COLO668 (cell line): ENCODE measurements around the gene LMF1.
A peak's percentile ranks its signal among the peaks of the same experiment; 100 is the strongest.

Experiments used
- DNase-seq: peaks from one replicate; lab custom pipeline; 2025; ENCODE audit not compliant: unreplicated experiment; lab: John Stamatoyannopoulos, UW

Gene LMF1

DNA sequence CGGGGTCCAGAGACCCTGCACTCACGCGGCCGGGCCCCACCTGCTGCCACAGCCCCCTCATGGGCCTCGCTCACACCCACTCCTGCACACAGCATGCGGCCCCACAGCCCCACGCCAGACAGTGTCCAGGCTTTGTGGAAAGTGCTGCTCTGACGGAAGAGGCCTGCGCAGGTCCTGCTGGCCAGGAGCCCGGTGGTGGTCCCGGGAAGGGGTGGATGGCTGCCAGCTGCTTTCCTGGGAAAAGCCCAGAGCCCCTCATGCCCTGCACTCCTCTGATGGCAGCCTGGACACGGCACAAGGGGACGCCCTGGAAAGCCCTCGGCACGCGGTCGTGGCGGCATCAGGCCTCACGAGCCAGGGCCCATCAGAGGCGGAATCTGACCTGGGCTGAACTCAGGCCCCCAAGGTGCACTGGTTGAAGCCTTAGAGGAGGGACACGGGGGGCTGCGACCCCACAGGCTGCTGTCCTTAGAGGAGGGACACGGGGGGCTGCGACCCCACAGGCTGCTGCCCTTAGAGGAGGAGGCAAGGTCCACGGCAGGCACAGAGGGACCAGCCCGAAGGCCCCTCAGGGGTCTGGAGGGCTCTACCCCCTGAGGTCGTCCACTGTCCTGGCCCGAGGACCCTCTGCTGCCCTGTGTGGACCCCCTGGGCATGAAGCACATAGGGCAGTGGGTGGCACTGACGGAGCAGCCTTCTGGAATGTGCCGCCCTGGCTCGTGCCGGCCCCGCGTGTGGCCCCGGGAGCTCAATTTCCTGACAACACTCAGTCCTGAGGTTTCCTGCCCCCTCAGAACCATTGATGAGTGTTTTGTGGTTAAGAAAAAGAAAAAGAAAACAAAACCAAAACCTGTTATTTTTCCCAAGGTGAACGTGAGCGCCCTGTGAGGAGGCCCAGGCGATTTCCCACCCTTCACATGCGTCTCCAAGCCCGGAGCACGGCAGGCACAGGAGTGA lies 32.9 kb upstream of the LMF1 start:
- DNase-seq, result no peak

DNA sequence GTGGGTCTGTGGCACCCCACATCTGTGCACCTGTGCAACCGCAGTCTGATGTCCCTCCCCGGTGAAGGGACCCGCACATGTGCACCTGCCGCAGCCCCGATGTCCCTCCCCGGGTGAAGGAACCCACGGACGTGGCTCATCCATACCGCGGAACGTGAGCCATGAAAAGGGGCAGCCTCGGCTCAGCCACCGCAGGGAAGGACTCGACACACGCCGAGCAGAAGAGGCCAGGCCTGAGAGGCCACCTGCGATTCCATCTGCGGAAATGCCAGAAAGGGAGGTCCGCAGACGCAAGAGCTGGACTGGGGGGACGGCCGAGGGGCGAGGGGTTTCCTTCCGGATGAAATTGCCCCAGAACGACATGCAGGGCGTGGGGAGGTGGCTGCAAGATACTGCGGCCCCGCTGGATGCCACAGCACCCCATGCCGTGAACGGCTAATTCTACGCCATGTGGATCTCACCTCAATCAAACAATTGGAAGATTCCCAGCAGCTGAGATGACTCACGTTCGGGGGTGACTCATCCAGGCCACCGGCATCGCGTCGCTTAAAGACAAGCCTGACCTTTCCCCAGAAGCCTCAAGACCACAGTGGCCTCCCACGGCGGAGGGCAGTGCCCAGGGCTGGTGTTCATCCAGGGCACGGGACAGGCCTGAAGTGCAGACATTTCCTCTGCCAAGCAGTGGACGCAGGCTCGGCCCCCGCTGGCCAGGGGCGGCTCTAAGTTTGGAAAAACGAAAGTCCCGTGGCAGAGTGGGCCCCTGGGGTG lies 31.8 kb upstream of the LMF1 start:
- peak; percentile 76 for DNase-seq

DNA sequence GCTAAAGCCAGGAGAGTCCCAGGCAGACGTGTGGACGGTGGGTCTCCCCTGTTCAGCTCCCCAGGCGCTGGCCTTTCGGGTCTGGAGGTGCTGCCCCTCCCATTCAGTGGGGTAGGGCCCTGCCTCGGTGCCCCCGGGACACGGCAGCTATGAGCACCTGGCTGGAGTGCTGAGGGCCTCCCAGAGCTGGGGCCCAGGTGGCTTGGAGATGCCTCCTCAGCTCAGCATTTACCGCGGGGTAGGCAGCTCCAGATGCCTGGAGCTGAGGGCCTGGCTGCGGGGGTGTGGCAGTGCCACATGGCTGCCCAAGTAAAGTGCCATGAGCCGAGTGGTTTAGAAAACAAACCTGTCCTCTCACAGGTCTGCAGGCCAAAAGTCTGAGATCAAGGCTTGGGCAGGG lies 30.3 kb upstream of the LMF1 start:
- DNase-seq, result no peak

DNA sequence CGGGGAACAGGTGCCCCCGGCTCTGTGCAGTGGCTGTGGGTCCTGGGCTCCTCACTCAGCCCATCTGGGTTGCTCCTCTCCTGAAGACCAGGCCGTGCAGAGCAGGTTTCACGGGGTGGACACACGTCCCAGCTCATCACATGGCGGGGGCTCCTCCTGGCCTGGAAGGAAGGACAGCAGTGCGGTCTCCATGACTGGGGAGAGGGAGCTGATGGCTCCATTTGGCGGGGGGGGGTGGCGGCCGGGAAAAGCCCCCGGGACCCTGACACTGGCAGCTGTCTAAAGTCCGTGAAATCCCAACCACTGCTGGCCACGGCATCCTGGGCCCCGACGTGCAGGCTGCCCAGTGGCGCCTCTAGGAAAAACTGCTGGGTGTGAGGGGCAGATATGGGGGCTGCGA lies 29.8 kb upstream of the LMF1 start:
- no peak for DNase-seq

DNA sequence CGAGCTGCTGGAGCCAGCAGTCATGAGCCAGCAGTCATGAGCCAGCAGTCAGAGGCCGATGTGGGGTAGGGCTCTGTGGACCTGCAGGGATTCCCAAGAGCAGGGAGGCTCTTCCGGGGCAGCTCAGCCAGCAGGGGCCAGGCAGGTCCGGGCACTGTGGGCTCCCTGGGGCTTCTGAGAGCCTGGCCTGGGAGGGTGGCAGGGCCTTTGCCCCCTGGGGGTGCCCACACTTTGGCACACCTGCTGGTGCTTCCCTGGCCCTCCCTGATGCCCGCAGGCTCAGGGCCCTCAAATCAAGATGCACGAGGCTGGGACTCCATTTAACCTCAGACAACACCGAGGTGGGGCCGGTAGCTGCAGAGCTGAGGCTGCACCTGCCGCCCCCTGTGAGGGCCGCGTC lies 28.9 kb upstream of the LMF1 start:
- DNase-seq, result no peak

DNA sequence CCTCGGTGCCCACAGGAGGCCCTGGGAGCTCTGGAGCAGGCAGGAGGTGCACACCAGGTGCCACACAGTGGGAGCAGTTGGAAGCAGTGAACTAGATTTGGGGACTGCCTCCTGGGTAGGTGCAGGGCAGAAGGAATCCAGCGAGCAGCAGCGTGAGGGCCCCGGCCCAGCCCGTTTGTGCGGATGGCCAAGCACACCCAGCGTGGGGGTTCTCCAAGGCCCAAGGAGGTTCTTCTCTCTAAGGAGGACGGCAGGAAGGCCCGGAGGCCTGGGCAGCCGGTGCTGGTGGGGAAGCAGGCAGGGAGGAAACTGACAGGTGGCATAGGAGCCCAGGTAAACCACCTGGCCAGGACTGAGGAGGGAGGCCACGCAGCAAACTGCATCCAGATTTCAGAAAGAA lies 27.8 kb upstream of the LMF1 start:
- no peak for DNase-seq

DNA sequence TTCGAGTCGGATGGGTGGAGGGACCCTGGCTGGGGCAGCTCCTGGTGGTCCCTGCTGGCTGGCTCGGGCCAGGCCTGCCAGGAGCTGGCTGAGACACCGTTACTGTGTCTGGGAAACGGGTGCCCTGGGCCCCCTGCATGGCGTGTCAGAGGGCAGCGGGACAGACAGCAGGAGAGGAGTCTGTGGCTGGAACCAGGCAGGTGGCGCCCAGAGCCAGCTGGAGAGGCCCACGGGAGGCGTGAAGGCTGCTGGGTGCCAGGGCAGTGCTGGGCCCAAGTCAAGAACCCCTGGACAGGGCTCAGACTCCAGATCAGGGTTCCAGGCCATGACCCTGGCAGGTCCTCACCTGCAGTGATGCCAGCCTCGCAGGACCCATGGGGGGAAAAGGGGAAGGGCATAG lies 27.4 kb upstream of the LMF1 start:
- DNase-seq, result no peak

DNA sequence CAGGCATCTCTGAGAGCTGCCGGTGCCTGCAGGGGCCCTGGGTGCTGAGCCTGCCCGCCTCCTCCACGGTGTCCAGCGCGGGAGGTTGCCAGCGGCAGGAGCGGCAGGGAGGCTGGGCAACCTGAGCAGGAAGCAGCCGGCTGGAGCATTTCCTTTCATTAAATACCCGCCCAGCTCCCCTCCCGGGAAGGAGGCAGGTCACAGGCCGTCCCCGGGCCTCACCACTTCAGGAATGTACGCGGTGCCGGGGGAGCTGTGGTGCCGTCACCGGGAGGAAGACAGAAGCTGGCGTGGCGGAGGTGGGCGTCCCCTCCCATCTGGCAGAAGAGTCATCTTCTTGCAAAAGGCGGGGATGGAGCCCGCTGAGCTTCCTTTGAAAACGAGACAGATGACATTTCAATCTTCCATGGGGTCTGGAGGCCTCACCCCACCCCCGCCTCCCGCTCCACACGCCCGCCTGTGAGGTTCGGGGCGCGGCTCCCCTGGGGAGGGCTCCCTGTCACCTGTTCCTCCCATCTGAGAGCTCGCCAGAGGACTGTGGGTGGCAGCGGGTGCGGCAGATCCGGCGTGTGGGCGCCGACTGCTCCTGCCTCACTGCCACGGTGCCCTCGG lies 26.8 kb upstream of the LMF1 start:
- peak; percentile 43 for DNase-seq

DNA sequence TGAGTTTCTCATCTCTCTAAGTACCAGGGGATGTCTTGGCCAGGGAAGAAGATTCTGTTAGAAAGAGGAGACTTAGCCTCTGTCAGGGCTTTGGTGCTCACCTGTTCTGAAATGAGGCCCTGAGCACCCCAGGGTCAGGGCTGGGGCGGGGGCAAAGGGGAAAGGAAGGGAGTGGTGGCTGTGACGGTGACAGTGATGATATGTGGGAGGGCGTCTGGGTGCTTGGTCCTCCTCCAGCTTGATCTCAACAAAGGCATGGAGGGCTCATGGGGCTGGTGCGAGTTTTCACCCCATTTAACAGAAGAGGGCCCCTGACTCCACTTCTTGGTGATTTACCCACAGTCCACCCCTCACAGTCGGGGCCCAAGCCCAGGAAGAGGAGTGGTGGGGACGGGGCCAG lies 25.9 kb upstream of the LMF1 start:
- DNase-seq, result no peak

DNA sequence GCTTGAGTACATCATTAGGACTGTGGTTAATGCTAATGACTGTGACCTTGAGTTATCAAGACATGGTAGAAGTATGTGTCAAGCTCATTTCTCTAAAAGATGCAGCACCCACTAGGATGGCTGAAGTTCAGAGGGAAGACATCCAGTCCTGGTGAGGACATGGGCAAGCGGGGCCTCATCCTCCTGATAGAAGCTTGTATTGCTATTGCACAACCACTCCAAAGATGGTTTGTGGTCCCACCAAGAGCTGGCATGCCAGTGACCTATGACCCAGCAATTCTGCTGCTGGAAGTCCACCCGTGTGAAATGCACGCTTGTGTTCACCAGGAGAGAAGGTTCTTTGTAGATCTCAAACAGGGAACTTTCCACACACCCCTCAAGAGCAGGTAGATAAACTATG lies 25.0 kb upstream of the LMF1 start:
- no peak for DNase-seq

DNA sequence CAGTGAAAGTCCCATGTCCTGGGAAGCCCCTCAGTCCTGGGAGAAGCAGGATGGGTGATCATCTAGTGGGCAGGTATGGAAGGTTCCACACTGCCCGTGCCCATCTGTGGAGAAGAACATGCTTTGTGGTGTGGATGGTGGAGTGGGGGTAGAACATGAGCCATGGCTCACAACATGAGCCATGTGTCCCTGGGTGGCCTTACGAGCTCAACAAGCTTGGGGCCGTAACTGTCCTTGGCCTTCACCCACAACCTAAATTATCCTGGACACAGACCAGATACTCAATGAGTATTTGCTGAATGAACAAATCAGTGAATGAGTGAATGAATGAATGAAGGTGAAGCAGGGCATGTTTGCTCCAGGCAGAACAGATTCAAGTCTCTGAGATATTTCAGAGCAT lies 24.3 kb upstream of the LMF1 start:
- DNase-seq, result no peak

DNA sequence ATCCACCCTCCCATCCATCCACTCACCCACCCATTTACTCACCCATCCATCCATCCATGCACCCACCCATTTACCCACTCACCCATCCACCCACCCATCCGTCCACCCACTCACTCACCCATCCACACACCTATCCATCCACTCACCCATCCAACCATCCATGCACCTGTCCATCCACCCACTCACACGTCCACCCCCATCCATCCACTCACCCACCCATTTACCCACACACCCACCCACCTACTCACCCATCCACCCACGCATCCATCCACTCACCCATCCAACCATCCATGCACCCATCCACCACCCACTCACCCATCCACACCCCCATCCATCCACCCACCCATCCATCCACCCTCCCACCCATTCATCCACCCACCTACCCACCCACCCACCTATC lies 22.9 kb upstream of the LMF1 start:
- no peak for DNase-seq

DNA sequence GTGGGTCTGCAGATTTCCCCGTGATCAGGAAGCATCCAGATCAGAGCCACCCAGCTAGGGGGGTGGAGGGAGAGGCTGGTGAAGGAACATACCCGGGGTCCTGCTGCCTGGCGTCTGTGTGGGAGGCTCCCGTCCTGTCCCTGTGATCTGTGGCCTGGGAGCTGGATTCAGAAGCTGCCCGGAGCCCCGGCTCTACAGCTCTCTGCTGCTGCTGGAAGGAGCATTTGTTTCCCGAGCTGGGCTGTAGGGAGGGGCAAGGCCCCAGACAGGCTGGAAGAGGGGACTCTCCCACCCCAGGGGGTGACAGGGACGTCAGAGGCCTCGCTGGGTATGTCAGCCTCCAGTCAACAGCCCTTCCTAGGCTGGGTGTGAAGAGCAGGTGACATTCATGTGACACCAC lies 21.0 kb upstream of the LMF1 start:
- DNase-seq, result no peak

DNA sequence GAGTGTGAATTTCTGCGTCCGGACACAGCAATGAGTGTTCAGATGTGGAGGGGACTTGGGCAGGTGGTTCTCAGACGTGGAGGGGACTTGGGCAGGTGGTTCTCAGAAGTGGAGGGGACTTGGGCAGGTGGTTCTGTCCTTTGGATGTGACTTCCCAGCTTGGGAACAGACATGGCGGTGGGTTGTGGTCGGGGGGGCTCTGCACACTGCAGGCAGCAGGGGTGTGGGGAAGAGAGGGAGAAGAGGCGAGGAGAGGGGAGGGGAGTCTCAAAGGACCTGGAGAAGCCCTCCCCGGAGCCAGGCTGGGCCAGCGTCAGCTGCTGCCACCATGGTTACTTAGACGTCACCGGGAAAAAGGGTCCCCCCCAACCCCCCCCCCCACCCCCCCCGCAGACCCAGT lies 20.6 kb upstream of the LMF1 start:
- DNase-seq, result no peak

DNA sequence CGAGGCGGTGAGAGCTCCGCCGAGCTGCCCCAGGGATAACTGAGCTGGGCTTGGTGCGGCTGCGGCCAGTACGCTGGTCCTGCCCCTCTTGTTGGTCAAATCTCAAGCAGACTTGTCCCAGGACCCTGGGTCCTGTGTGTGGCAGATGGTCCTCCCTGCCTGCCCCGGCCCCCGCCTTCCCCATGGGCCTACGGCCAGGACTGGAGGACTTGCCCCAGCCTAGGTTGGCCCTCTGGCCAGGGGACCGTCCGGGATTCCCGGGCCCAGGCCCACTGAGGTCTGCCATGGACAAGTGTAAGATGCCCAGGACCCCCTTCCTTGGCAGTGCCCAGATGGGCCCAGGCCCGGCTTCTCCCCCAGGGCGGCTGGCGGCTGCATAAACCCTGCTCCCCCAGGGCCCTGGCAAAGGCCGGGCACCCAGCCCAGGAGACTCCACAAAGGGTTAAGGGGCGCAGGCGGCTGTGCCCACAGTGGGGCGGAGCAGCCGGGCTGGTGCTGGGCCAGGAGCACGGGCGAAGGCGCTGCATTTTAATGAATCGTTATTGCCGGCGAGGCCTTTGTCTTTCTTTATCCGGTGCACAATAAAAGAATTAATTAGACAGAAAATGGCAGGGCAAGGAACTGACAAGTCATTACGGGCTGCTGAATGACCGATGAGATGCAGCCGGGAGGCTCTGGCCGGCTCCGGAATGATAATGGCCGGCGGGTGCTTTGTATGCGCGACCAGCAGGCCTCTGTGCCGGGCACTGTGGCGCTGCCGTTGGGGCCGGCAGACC lies 19.9 kb upstream of the LMF1 start:
- DNase-seq, result no peak

DNA sequence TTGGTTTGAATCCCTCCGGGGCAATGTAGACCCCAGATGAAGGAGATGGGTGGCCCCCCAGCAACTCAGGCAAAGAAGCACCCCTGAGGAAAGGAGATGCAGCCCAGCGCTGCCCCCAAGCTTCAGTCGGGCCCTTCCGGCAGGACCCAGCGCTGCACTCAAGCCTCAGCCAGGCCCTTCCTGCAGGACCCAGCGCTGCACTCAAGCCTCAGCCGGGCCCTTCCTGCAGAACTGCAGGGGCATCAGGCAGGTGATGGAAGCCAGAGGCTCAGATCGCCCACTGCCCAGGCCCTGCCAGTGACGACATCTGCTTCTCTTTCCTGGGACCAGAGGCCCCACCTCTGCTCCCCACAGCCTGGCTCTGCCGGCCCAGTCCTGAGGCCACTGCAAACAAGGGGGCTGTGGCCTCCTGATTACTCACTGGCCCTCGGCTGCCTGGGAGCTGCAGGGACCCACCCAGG lies 18.6 kb upstream of the LMF1 start:
- DNase-seq, result no peak

DNA sequence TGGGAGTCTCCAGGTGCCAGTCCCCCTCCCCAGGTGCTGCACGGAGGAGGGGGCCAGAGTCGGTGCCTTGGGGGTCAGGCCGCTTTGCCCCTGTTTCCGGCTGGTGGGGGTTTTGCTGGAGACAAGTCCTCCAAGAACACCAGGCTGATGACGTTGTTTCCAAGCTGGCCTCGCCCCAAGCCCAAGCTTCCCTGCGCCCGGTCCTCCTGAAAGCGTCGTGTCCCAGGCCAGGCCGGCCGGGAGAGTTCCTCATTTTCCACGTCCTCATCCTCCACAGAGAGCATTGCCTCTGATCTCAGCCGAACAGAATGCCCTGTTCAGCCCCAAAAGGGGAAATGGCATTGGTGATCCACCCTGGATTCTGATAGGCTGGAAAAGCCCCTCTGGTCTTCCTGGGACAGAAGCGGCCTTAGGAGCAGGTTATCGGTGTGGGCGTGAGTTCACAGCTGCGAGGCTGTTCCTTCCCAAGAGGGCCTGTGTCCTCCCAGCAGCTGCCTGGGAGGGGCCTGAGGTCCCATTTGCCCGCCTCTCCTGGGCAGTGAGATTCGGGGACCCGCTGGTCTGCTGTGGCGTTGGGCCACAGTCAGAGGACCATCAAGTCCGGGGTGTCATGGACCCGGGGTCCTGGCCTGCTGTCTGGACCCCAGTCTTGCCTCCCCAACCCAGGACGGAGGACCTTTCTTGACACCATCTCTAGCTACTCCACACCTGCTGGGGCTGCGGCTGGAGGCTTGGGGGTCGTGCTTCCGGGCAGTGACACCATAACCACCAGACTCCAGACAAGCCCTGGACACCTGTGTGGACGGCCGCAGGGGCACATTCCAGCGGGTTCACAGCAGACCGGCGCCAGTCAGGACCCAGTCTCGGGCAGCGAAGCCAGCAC lies 17.9 kb upstream of the LMF1 start:
- no peak for DNase-seq

DNA sequence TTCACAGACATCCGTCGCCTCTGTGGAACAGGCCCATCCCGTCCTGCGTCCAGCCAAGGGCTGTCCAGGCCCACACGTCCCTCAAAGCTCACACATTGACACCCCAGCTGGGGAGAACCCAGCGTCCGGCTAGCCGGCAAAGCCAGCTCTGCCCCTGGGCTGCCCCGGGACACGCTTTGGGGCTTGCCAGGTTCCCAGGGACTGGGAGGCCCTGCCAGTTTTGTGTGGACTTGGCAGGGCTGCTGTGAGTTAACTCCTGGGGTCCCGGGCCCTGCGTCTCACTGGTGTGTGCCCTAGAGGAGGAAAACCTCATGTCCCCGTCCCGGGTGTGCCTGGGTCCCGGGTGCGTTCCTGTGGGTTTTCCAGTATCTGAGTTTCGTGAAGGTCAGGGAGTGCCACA lies 17.1 kb upstream of the LMF1 start:
- DNase-seq, result no peak

DNA sequence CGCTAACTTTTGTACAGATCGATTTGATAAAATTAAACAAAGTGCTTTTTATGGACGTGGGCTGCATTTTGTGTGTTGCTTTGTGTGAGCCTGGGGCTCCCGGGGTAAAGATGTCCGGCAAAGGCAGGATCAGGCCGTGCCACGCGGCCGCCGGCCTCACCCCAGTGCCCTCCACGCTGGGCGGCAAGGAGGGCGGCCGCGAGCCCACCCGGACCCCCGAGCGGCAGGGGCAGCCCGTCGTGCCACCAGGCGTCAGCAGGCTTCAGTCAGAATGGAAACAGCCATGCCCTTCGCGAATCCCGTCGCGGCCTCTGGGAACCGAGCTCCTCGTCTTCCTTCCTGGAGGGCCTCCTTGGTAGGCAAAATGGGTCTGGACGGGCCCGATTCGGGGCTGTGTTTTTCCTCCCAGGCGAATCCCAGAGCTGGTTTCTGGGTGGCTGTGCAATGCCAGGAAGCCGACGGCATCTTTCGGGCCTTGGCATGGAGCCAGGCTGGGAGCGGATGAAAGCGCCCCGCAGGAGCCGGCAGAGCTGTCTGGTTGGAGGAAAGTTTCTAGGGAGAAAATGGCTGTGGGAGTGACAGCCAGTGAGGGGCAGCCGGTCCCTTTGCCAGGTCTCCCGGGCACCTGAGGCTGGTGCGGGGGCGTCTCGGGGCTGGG lies 16.3 kb upstream of the LMF1 start:
- DNase-seq, result peak; percentile 23

DNA sequence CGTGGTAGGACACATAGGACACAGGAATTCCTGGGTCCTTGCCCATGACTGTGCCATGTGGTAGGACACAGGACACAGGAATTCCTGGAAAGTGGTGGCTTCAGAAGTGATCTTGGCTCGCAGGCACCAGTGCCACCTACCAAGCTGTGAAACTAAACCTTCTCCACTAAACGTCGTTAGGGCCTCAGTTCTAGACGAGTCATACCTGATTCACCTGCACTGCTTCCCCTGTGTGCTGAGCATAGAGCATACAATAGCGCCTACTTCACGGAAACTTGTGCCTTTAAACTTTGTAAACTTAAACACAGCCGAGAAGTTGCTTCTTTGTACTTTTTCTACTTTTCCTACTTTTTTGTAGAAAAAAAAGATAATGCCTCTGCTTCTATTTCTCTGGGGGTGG lies 15.6 kb upstream of the LMF1 start:
- DNase-seq, result no peak
